ENCODE results near the gene DBI. TPM values are rescaled to one million over a fixed set of nuclear protein-coding genes. Genes with fewer than 3 reads are reported as not detected.
"Not testable (repeated sequence)": the region's sequence is repeated elsewhere in the genome, so short reads cannot be mapped to it uniquely, and the experiment has no call there.

Gene DBI
- total RNA-seq, 3 donors from 2014 or later: 109 to 235 (median 221) TPM

DNA sequence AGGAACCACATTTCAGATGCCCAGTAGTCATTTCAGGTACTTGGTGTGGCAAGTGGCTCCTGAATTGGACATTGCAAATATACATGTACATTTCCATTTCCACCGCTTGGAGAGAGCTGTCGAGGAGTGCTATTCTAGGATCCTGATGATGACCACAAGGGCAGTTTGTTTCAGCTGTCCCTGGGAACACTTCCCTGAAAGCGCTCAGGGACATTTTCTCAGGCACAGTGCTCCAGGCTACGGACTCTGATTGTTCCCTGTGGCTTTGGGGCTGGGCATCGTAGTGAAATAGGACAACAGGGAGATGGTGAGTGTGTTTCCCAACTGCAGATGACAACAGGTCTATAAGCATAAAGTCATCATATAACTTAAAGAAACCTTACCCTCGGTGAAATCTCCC lies 3.1 kb downstream of the DBI start:
- ATAC-seq: no peak
- intact Hi-C loops (cut with DNase I, micrococcal nuclease): no loop called here

DNA sequence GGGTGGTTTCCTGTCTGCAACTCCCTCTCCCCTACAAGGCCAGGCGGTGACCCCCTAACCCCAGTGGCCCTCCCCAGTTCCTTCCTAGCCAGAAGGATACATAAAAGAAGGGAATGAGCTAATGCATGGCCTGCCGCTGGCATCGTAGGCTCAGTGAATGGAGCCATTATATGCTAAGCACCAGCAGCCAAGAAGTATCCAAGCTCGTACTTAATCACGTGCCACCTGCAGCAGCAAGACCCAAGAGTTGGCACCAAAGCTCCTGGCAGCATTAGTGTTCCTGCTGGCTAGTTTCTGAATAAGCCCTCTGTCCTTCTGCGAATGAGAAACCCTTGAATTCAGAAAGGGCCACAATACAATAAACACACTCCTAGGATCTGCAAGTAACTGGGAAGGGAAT lies 4.3 kb downstream of the DBI start:
- ATAC-seq (no peak), DNase-seq (no peak)
- peaks cover 10% of the 10 kb centered on the region for H3K36me3 ChIP-seq (ENCODE audit: low read depth)
- peaks cover 7% of the 10 kb centered on the region for H3K9me3 ChIP-seq
- H3K4me3 ChIP-seq: no peak overlapping the region
- intact Hi-C loops (cut with DNase I, micrococcal nuclease): no loop called here
- peaks cover 15% of the 10 kb centered on the region for H3K4me1 ChIP-seq (ENCODE audit: low read depth)
- TF ChIP-seq, protein P1, sequence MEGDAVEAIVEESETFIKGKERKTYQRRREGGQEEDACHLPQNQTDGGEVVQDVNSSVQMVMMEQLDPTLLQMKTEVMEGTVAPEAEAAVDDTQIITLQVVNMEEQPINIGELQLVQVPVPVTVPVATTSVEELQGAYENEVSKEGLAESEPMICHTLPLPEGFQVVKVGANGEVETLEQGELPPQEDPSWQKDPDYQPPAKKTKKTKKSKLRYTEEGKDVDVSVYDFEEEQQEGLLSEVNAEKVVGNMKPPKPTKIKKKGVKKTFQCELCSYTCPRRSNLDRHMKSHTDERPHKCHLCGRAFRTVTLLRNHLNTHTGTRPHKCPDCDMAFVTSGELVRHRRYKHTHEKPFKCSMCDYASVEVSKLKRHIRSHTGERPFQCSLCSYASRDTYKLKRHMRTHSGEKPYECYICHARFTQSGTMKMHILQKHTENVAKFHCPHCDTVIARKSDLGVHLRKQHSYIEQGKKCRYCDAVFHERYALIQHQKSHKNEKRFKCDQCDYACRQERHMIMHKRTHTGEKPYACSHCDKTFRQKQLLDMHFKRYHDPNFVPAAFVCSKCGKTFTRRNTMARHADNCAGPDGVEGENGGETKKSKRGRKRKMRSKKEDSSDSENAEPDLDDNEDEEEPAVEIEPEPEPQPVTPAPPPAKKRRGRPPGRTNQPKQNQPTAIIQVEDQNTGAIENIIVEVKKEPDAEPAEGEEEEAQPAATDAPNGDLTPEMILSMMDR (IDR thresholded peaks at IDR 0.05): no peak

More for the DNA sequence above, 3.1 kb downstream of the DBI start:
- TF ChIP-seq, protein P1 (IDR thresholded peaks at IDR 0.05): no peak
- peaks cover 26% of the 10 kb centered on the region for H3K4me1 ChIP-seq (ENCODE audit: low read depth)
- no peak for DNase-seq
- H3K9me3 ChIP-seq: peaks cover 7% of the 10 kb centered on the region
- H3K36me3 ChIP-seq (ENCODE audit: low read depth): peaks cover 10% of the 10 kb centered on the region
- no peak overlapping the region for H3K4me3 ChIP-seq

DNA sequence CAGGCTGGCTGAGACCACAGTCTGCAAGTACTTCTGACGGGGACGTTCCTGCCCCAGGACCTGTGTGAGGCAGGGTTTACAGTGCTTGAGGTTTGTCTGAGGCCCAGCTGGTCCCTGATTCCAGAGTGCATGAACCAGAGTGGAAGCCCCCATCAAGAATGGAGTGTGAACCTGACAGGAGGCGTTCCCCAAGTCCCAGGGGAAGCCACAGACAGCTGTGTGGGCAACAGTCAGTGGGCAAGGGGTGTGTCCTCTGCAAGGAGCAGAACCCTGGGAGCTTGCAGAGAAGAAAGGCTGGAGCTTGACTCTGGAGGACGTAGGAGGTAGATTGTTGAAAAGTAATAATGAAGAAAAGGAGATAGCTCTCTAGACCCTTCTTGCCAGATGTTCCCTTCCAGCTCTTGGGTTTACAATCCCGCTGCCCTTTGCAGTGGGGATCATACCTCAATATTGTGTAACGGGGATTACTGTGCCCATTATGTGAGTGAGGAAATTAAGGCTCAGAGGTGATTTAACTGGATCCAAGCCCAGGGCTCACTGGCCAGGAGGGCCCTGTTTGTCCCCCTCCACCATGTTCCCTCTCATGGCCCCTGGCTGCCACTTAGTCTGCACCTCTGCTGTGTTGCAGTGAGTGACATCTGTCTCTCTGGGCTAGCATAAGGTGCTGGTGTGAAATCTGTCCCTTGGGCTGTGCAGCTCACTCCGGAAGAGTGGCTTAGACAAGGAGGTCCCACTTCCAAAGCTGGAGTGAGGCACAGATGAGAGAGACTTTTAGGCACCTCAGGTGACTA lies 6.2 kb downstream of the DBI start:
- DNase-seq (no peak), ATAC-seq (no peak)
- peaks cover 10% of the 10 kb centered on the region for H3K36me3 ChIP-seq (ENCODE audit: low read depth)
- H3K9me3 ChIP-seq: peaks cover 7% of the 10 kb centered on the region
- peaks cover 10% of the 10 kb centered on the region for H3K4me1 ChIP-seq (ENCODE audit: low read depth)
- intact Hi-C loops (cut with DNase I, micrococcal nuclease): no loop called here
- no peak overlapping the region for H3K4me3 ChIP-seq
- TF ChIP-seq, protein P1 (IDR thresholded peaks at IDR 0.05): no peak

DNA sequence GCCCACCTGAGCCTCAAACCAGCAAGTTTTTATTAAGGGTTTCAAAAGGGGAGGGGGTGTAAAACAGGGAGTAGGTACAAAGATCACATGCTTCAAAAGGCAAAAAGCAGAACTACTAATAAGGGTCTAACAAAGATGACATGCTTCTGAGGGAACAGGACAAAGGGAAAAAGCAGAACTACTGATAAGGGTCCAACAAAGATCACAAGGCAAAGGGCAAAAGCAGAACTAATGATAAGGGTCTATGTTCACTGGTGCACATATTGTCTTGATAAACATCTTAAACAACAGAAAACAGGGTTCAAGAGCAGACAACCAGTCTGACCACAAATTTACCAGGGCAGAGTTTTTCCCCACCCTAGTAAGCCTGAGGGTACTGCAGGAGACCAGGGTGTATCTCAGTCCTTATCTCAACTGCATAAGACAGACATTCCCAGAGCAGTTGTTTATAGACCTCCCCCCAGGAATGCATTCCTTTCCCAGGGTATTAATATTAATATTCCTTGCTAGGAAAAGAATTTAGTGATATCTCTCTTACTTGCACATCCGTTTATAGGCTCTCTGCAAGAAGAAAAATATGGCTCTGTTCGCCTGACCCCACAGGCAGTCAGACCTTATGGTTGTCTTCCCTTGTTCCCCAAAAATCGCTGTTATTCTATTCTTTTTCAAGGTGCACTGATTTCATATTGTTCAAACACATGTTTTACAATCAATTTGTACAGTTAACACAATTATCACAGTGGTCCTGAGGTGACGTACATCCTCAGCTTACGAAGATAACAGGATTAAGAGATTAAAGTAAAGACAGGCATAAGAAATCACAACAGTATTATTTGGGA lies 7.3 kb downstream of the DBI start:
- H3K4me3 ChIP-seq; ATAC-seq; H3K4me1 ChIP-seq (ENCODE audit: low read depth); H3K9me3 ChIP-seq; DNase-seq; intact Hi-C loops (cut with DNase I, micrococcal nuclease): not testable (repeated sequence)
- peaks cover 10% of the 10 kb centered on the region for H3K36me3 ChIP-seq (ENCODE audit: low read depth)

DNA sequence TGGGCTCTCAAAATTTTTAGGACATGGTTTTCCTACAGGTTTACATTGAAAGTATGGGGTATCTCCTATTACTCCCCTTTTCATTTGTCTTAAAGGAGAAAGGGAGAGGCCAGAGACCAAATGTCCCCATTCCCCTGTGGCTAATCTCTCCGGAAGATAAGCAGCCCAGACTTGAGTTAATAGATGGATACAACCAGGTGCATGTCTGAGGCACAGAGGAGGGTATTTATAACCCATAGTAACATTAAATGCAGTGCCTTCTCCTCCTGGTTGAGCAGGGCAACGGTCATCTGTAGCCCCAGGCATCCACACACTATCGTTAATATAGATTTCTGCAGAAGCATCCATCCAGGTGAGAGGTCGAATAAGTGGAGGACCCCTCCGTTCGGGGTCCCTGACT lies 9.6 kb downstream of the DBI start:
- ATAC-seq; DNase-seq; H3K9me3 ChIP-seq; H3K4me3 ChIP-seq; intact Hi-C loops (cut with DNase I, micrococcal nuclease); H3K4me1 ChIP-seq (ENCODE audit: low read depth): not testable (repeated sequence)
- peaks cover 10% of the 10 kb centered on the region for H3K36me3 ChIP-seq (ENCODE audit: low read depth)

DNA sequence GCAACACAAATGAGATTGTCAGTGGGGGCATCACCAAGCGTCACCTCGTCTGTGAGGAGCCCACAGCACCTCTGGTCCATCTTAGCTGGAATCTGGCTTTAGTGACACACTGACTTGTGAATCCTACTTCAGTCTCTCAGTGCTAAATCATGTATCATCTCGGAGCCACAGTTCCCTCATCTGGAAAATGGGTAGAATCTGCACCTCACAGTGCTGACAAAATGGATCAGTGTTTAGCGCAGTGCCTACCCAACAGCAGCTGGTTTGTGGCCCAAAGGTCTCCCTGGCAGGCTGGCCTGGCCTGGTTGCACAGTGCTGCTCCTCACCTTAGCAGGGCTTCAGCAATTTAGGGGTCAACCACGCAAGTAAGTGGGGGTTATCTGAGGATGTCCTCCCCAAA lies 10.0 kb downstream of the DBI start:
- TF ChIP-seq, protein P1 (IDR thresholded peaks at IDR 0.05): no peak
- no peak for ATAC-seq
- Histone ChIP-seq H3K36me3 (ENCODE audit: low read depth) (peaks cover 10% of the 10 kb centered on the region), H3K9me3 (peaks cover 7% of the 10 kb centered on the region), H3K4me1 (ENCODE audit: low read depth) (no peaks in the 10 kb centered on the region), H3K4me3 (no peak overlapping the region)
- DNase-seq: no peak
- intact Hi-C loops (cut with DNase I, micrococcal nuclease): no loop called here

All from mucosa of descending colon (tissue), 3 donors.